ENCODE measurements around the gene SLC25A11. TPM values are rescaled to one million over a fixed set of nuclear protein-coding genes. Genes with fewer than 3 reads are reported as not detected.

Gene SLC25A11
- total and polyA plus RNA-seq, 2 donors (not counting 1 experiment from before 2014, with no cell fraction given), result 32.3 to 44.4 TPM

GRCh38 chr17:4901108-4901647, 38.7 kb downstream of the SLC25A11 start:
- no peak for DNase-seq
- TF ChIP-seq EZH2 (IDR thresholded peaks at IDR 0.05; ENCODE audit: borderline replicate concordance, insufficient read depth, low read depth, low read length, poor library complexity, severe bottlenecking), result no peak
- no peak for TF ChIP-seq CTCF (IDR thresholded peaks at IDR 0.05)

More at GRCh38 chr17:4901108-4901647, 38.7 kb downstream of the SLC25A11 start:
- peaks cover 48% of the 10 kb centered on the region for H3K4me1 Mint-ChIP-seq
- peak overlapping the region; percentile 9 to 67 (median 36) for H3K4me3 ChIP-seq (ENCODE audit: control extremely low read depth in 1 of 5, extremely low read depth in 1 of 5, insufficient read depth in 1 of 5, low read depth in 2 of 5, low read length in 4 of 5)
- intact Hi-C loops (cut with micrococcal nuclease), result loop anchor here (5.0 kb wide), 1 partner anchor 334 kb away; no protein-coding TSS in a partner anchor
- no peak for ATAC-seq (ENCODE audit: low read depth)
- H3K27ac Mint-ChIP-seq, result peak overlapping the region; percentile 82
- POLR2A ChIA-PET, result interaction anchor here (0.6 to 2.0 kb wide), 2 partner anchors 46 to 66 kb away, joined by 5 to 6 read pairs; partner anchors contain the start of gene SPAG7
- H3K27me3 Mint-ChIP-seq, result peaks cover 7% of the 10 kb centered on the region
- no peaks in the 10 kb centered on the region for H3K79me2 ChIP-seq (ENCODE audit: control insufficient read depth, insufficient read depth, low read length)
- WGBS (ENCODE audit: insufficient coverage), result 34% methylated on average over 37 of the region's 37 CpGs
- peak overlapping the region; percentile 28 to 53 for H3K27ac ChIP-seq (ENCODE audit: low read length in 2 of 2)
- H3K4me1 ChIP-seq (ENCODE audit: control insufficient read depth in 2 of 2, insufficient read depth in 2 of 2, low read length in 2 of 2), result peaks cover 45 to 53% of the 10 kb centered on the region in 2 donors
- H3K9me3 Mint-ChIP-seq (ENCODE audit: insufficient read depth), result no peaks in the 10 kb centered on the region
- peak overlapping the region; percentile 93 for H3K4me3 Mint-ChIP-seq
- peaks cover 0 to 25% (median 0%) of the 10 kb centered on the region in 3 donors for H3K9me3 ChIP-seq (ENCODE audit: control extremely low read depth in 1 of 3, control insufficient read depth in 2 of 3, insufficient read depth in 1 of 3, low read length in 2 of 3)
- H3K36me3 ChIP-seq (replicated peaks in 1 of 2; ENCODE audit: control extremely low read depth in 1 of 2, control insufficient read depth in 1 of 2, extremely low read depth in 1 of 2, insufficient read depth in 2 of 2, low read length in 1 of 2), result peaks cover 0 to 8% of the 10 kb centered on the region in 2 experiments
- H3K9ac ChIP-seq (ENCODE audit: low read length), result peak overlapping the region; percentile 68
- CTCF ChIA-PET, result interaction anchor here (1.1 to 4.0 kb wide), 5 partner anchors 39 to 191 kb away, joined by 3 to 15 read pairs (median 6); partner anchors contain the start of genes GLTPD2, RNF167, SLC25A11 and SPAG7
- H4K20me1 ChIP-seq (ENCODE audit: control insufficient read depth, insufficient read depth, low read length, poor library complexity, severe bottlenecking), result no peaks in the 10 kb centered on the region
- peak overlapping the region; percentile 98 for H3K4me2 ChIP-seq (replicated peaks; ENCODE audit: low read depth, low read length, poor library complexity, severe bottlenecking)
- H2AFZ ChIP-seq (ENCODE audit: insufficient read depth, low read depth, low read length, poor library complexity, severe bottlenecking), result peak overlapping the region; percentile 37
- peaks cover 0 to 30% (median 11%) of the 10 kb centered on the region in 4 experiments for H3K27me3 ChIP-seq (replicated peaks in 1 of 4; ENCODE audit: control extremely low read depth in 1 of 4, control insufficient read depth in 3 of 4, insufficient read depth in 4 of 4, low read length in 3 of 4)

Measured in B cell (primary cell).